BJ (cell line): ENCODE data around the gene TRA2B. TPM values are rescaled to one million over a fixed set of nuclear protein-coding genes. Genes with fewer than 3 reads are reported as not detected.

Experiments
- CTCF ChIA-PET: fragments of 350-600 bp; formaldehyde crosslinking; extraction: SDS; loops from one replicate; lab custom pipeline; 2021; ENCODE audit warnings: antibody characterized with exemption, inconsistent platforms; lab: Yijun Ruan, JAX
- POLR2A ChIA-PET: fragments of 300-600 bp; sonication (Branson Sonifier 250); formaldehyde crosslinking; extraction: SDS; loops from one replicate; lab custom pipeline; 2021; ENCODE audit warnings: antibody characterized with exemption; lab: Charles Lee
- DNase-seq: peaks from one replicate; pipeline ENCODE4 v3.0.0-alpha.2; 2011; ENCODE audit warnings: low read depth
- H3K27me3 ChIP-seq: 2 replicates; pipeline ENCODE4 v1.6.0; 2011; ENCODE audit warnings: low read length; ENCODE audit not compliant: control insufficient read depth, insufficient read depth
- H3K36me3 ChIP-seq: 2 replicates; pipeline ENCODE4 v1.5.1; 2011; ENCODE audit warnings: low read length; ENCODE audit not compliant: control insufficient read depth, insufficient read depth
- H3K4me3 ChIP-seq: 2 replicates; pipeline ENCODE4 v1.5.1; 2011; ENCODE audit warnings: low read depth, mild to moderate bottlenecking, control low read depth, low read length
- CTCF ChIP-seq: IDR thresholded peaks from 2 replicates; pipeline ENCODE4 v1.5.1; 2011; ENCODE audit warnings: low read depth, mild to moderate bottlenecking, control low read depth, inconsistent platforms, low read length, moderate library complexity; ENCODE audit not compliant: insufficient read depth
- polyA plus RNA-seq: library from polyadenylated mRNA; depleted of rRNA; stranded (reverse); fragments of >200 nt; gene quantifications from 2 replicates; pipeline ENCODE4 v1.2.3, GENCODE V29; 2011

The TRA2B gene
- polyA plus RNA-seq, 1 experiment = 129 TPM

- POLR2A ChIA-PET = interaction anchor here (0.6 kb wide), 1 partner anchor 122 kb away, joined by 4 read pairs; no protein-coding TSS in a partner anchor
- TF ChIP-seq CTCF = no peak
- no peak for DNase-seq
- Histone ChIP-seq H3K36me3 (no peaks in the 10 kb centered on the region), H3K4me3 (no peak overlapping the region), H3K27me3 (peaks cover 1% of the 10 kb centered on the region; the same call in 1 of the 2 replicates)
- CTCF ChIA-PET = interaction anchor here (0.7 to 2.7 kb wide), 24 partner anchors 10 to 1334 kb away, joined by 3 to 25 read pairs (median 5); partner anchors contain the start of gene ETV5
These were observed 44.8 kb upstream of the TRA2B start for GRCh38 chr3:185982632-185983031.

GRCh38 chr3:185981621-185982020 is 43.8 kb upstream of the TRA2B start:
- no peak for DNase-seq
- ChIA-PET POLR2A (no interaction called here), CTCF (interaction anchor here (1.5 to 2.7 kb wide), 4 partner anchors 261 to 635 kb away, joined by 3 to 25 read pairs (median 6); no protein-coding TSS in a partner anchor)
- Histone ChIP-seq H3K36me3 (no peaks in the 10 kb centered on the region), H3K4me3 (no peak overlapping the region), H3K27me3 (peaks cover 1% of the 10 kb centered on the region; the same call in 1 of the 2 replicates)
- no peak for TF ChIP-seq CTCF

- Histone ChIP-seq H3K4me3 (no peak overlapping the region), H3K36me3 (no peaks in the 10 kb centered on the region), H3K27me3 (peaks cover 1% of the 10 kb centered on the region; the same call in 1 of the 2 replicates)
- ChIA-PET CTCF (interaction anchor here (0.6 to 5.0 kb wide), 9 partner anchors 262 to 637 kb away, joined by 3 to 29 read pairs (median 5); no protein-coding TSS in a partner anchor), POLR2A (interaction anchor here (0.6 kb wide), 1 partner anchor 120 kb away, joined by 3 read pairs; no protein-coding TSS in a partner anchor)
- TF ChIP-seq CTCF = no peak
- DNase-seq = no peak
These were observed 41.9 kb upstream of the TRA2B start for GRCh38 chr3:185979721-185980121.

- CTCF ChIA-PET = interaction anchor here (0.6 to 5.0 kb wide), 13 partner anchors 9 to 639 kb away, joined by 3 to 29 read pairs (median 6); no protein-coding TSS in a partner anchor
These were observed 40.7 kb upstream of the TRA2B start for GRCh38 chr3:185978516-185978915.

More at GRCh38 chr3:185978516-185978915, 40.7 kb upstream of the TRA2B start:
- Histone ChIP-seq H3K36me3 (no peaks in the 10 kb centered on the region), H3K4me3 (no peak overlapping the region), H3K27me3 (no peaks in the 10 kb centered on the region)
- no peak for TF ChIP-seq CTCF
- DNase-seq = no peak
- POLR2A ChIA-PET = no interaction called here
